Psoas muscle (tissue), 8 donors: Measurements from ENCODE around the gene URM1. TPM values are rescaled to one million over a fixed set of nuclear protein-coding genes. Genes with fewer than 3 reads are reported as not detected.
A peak's percentile ranks its signal among the peaks of the same experiment; 100 is the strongest.
"Not testable (repeated sequence)": the region's sequence is repeated elsewhere in the genome, so short reads cannot be mapped to it uniquely, and the experiment has no call there.

Source experiments
- ATAC-seq, 4 donors: fragments of 200-7000 bp; cut with Tn5 transposase; one replicate each; pipeline ENCODE4 v1.9.1; 2020; ENCODE audit warnings: moderate library complexity in 3 of 4, mild to moderate bottlenecking in 2 of 4
- DNase-seq, 2 donors: peaks; one replicate each; pipeline ENCODE4 v3.0.0-alpha.2; 2020
- H3K27ac ChIP-seq: fragments of 200-600 bp; one replicate; pipeline ENCODE4 v1.8.0; 2022
- H3K27me3 ChIP-seq, 3 donors: fragments of 200-600 bp in 1 of 3; one replicate each; pipeline versions ENCODE4 v1.6.1 to v1.8.0; 2013 to 2022; ENCODE audit warnings: low read length in 2 of 3, mild to moderate bottlenecking in 2 of 3, moderate library complexity in 1 of 3; ENCODE audit not compliant: insufficient read depth in 3 of 3
- H3K36me3 ChIP-seq, 2 donors: fragments of 200-600 bp in 1 of 2; one replicate each; pipeline versions ENCODE4 v1.6.1 to v1.8.0; 2013 to 2022; ENCODE audit warnings: low read depth in 1 of 2, mild to moderate bottlenecking in 1 of 2, moderate library complexity in 1 of 2; ENCODE audit not compliant: insufficient read depth in 1 of 2
- H3K4me1 ChIP-seq: fragments of 200-600 bp; one replicate; pipeline ENCODE4 v1.8.0; 2022
- H3K4me3 ChIP-seq: fragments of 200-600 bp; one replicate; pipeline ENCODE4 v1.8.0; 2022; ENCODE audit warnings: mild to moderate bottlenecking
- H3K9me3 ChIP-seq: fragments of 200-600 bp; one replicate; pipeline ENCODE4 v1.8.0; 2022
- WGBS, 3 donors: extraction: QIAGEN DNeasy Blood & Tissue Kit; methylation state at CpG; one replicate each; pipeline versions ENCODE4 v1.1.6 to v1.1.7; 2013; 5-methylcytosine and 5-hydroxymethylcytosine counted together
- intact Hi-C, 2 donors: fragments of 100-400 bp; cut with DNase I; formaldehyde crosslinking; loops; one replicate each; pipeline versions ENCODE4 v1.11.0 to v1.14.2; 2022
- polyA plus RNA-seq, 3 donors: library from polyadenylated mRNA; stranded (reverse); fragments of 200-250 nt; gene quantifications; one replicate each; pipeline ENCODE4 v1.2.3, GENCODE V29; 2013
- total RNA-seq, 4 donors: library from RNA; stranded (reverse); fragmentation: NEBNext Ultra II Directional in 2 of 4; extraction: Animal tissue kit (Norgen Biotek cat#: 25700) in 2 of 4; gene quantifications; one replicate each; pipeline versions ENCODE4 v1.2.1 to v1.2.4, GENCODE V29; 2021 to 2023
- TF ChIP-seq, protein P1 (sequence below): fragments of 200-600 bp; IDR thresholded peaks from one replicate; pipeline ENCODE4 v1.8.0; 2022; ENCODE audit warnings: antibody characterized with exemption
- donor health status: healthy with polysubstance abuse.
- donor health status: DM: no; HTN: no; CAD: no; lungs with moderate emphysema.
- donor health status: Bipolar disorder and iron deficiency.
- donor health status: healthy.
- donor health status: DM: yes; HTN: yes; CAD: no.
- donor health status: DM: no; HTN: no; CAD: no.
- donor health status: DM: no; HTN: no; CAD: no.
- donor health status: DM: yes; HTN: yes; CAD: no.

The URM1 gene
- total and polyA plus RNA-seq, 7 donors = 34.5 to 111 (median 57.9) TPM

DNA sequence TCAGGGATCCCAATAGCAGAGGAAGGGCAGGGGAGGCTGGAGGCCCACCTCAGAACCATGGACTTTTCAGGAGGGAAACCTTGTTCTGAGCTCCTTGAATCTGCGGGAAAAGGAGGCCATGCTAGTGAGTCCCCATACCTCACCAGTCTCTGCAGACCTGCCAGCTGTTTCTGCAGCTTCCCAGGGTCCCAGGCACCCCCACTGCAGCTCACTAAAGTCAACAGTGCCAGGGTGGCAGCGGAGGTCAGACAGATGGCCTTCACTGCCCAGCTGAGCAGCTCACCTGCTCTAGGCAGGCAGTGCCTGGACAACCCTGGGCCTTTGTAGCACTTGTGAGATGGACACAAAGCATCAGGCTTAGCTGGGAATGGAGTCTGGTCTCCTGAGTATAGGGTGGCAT is 35.3 kb upstream of the URM1 start:
- H3K27ac ChIP-seq = no peak overlapping the region
- no peak overlapping the region for H3K4me3 ChIP-seq
- 87 to 90% (median 90%) methylated on average over 2 of the region's 2 CpGs for WGBS, 3 donors
- TF ChIP-seq, protein P1, sequence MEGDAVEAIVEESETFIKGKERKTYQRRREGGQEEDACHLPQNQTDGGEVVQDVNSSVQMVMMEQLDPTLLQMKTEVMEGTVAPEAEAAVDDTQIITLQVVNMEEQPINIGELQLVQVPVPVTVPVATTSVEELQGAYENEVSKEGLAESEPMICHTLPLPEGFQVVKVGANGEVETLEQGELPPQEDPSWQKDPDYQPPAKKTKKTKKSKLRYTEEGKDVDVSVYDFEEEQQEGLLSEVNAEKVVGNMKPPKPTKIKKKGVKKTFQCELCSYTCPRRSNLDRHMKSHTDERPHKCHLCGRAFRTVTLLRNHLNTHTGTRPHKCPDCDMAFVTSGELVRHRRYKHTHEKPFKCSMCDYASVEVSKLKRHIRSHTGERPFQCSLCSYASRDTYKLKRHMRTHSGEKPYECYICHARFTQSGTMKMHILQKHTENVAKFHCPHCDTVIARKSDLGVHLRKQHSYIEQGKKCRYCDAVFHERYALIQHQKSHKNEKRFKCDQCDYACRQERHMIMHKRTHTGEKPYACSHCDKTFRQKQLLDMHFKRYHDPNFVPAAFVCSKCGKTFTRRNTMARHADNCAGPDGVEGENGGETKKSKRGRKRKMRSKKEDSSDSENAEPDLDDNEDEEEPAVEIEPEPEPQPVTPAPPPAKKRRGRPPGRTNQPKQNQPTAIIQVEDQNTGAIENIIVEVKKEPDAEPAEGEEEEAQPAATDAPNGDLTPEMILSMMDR = no peak
- no peaks in the 10 kb centered on the region for H3K27me3 ChIP-seq
- H3K4me1 ChIP-seq = no peaks in the 10 kb centered on the region
- no peaks in the 10 kb centered on the region for H3K9me3 ChIP-seq
- peaks cover 5 to 28% of the 10 kb centered on the region in 2 donors for H3K36me3 ChIP-seq
- ATAC-seq (no peak), DNase-seq (no peak)
- intact Hi-C loops = no loop called here

DNA sequence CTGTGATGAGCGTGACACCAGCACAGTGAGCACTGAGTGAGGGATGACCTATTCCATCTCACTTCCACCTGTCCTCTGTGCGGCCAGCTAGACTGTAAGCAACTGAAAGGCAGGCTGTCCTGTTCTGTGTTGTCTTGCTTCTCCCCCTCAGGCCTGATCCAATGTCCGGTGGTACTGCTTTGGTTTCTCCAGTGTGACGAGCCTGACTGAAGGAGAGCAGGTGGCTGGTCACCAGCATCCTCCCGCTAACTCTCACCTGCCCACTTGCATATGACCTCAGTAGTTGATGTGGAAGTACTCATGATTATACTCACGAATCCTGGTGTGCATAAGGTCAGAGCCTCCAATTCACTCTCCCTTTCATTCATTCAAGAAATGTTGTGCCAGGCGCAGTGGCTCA is 33.2 kb upstream of the URM1 start:
- TF ChIP-seq, protein P1 = no peak
- ATAC-seq = no peak
- DNase-seq = no peak
- H3K4me3 ChIP-seq = no peak overlapping the region
- intact Hi-C loops = no loop called here
- peaks cover 5 to 30% of the 10 kb centered on the region in 2 donors for H3K36me3 ChIP-seq
- H3K27ac ChIP-seq = no peak overlapping the region
- peaks cover 7% of the 10 kb centered on the region for H3K4me1 ChIP-seq
- no peaks in the 10 kb centered on the region for H3K9me3 ChIP-seq
- no peaks in the 10 kb centered on the region for H3K27me3 ChIP-seq
- 89 to 91% (median 89%) methylated on average over 7 of the region's 7 CpGs for WGBS, 3 donors

DNA sequence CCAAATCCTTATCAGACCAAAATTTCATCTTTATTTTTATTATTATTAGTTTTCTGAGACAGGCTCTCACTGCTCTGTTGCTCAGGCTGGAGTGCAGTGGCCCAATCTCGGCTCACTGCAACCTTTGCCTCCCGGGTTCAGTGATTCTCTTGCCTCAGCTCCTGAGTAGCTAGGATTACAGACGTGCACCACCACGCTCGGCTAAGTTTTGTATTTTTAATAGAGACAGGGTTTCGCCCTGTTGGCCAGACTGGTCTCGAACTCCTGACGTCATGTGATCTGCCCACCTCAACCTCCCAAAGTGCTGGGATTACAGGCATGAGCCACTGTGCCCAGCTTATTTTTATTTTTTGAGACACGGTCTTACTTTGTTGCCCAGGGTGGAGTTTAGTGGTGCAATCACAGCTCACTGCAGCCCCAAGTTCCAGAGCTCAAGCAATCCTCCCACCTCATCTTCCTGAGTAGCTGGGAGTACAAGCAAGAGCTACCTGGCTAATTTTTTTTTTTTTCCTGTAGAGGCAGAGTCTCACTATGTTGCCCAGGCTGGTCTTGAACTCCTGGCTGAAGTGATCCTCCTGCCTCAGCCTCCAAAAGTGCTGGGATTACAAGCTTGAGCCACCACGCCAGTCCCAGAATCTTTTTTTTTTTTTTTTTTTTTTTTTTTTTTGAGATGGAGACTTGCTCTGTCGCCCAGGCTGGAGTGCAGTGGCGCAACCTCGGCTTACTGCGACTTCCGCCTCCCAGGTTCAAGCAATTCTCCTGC is 32.1 kb upstream of the URM1 start:
- DNase-seq, H3K4me1 ChIP-seq, H3K27ac ChIP-seq, intact Hi-C loops, H3K27me3 ChIP-seq, ATAC-seq, H3K4me3 ChIP-seq, H3K9me3 ChIP-seq: not testable (repeated sequence)
- 91 to 97% (median 91%) methylated on average over 15 of the region's 15 CpGs for WGBS, 3 donors
- peaks cover 0 to 30% of the 10 kb centered on the region in 2 donors for H3K36me3 ChIP-seq

DNA sequence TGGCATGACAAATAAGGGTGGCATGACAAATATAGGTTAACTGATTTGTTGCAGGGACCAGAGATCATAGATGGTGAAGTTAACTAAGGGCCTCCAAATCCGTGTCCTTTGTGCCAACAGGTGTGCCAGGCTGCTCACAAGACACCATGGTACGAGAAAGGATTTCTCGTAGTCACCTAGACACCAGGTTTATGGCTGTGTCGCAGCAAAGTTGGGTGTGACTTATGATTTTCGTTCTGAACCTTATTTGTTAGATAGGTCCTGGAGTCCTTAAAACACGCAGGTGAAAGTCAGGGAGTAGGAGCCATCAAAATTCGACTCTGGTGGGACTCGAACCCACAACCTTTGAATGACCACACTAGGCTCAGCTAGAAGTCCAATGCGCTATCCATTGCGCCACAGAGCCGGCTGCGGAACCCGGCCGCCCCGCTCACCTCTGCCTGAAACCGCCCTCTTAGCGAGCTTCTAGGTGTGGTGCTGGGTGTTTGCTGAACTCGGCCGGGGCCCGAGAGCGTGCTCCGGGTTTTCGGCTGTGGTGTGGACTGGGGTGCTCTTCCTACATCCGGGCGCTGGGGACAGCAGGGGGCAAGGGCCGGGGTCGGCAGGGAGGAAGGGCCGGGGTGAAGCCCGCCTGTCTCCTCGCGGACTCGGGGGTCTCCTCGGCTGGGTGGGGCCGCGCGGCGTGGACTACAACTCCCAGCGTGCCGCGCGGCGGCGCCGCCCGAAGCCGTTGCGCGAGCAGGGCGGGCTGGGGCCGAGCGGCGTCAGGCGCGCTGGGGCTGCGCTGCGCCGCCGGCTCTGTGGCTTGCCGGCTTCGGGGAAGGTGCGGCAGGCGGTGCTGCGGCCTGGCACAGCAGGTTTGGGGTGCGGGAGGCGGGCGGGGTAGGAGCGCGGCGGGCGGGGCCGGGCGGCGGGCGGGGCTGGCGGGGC is 31.1 kb upstream of the URM1 start, which contains the start of gene SLC27A4:
Gene SLC27A4 (plus strand): TSS at position 767 of the 930 bp plus-strand sequence. CDS start 2,606 bp downstream, outside the sequence.
- peak; percentile 80 to 83 for DNase-seq
- peak within 1 kb of the TSS; percentile 73 for H3K27ac ChIP-seq
- H3K4me3 ChIP-seq = peak within 1 kb of the TSS; percentile 95
- intact Hi-C loops = loop anchor here (2.0 to 5.0 kb wide), 2 partner anchors 43 to 45 kb away; no protein-coding TSS in a partner anchor
- peaks cover 7% of the 10 kb centered on the region for H3K4me1 ChIP-seq
- WGBS, 3 donors = 6 to 10% (median 8%) methylated on average over 45 to 75 of the region's 75 CpGs
- TF ChIP-seq, protein P1 = no peak
- no peaks in the 10 kb centered on the region for H3K27me3 ChIP-seq
- ATAC-seq = peak; percentile 89 to 93 (median 92)
- peaks cover 0 to 32% of the 10 kb centered on the region in 2 donors for H3K36me3 ChIP-seq
- no peaks in the 10 kb centered on the region for H3K9me3 ChIP-seq
